SK-N-SH treated with all-trans-retinoic acid at 6 μM for 48 hours (cell line): ENCODE data around the gene NUB1.

Source experiments
- PATZ1 ChIP-seq: fragments of 250-450 bp; sonication (Bioruptor Pico); IDR thresholded peaks from 2 replicates; pipeline ENCODE4 v1.8.0; 2020; ENCODE audit warnings: mild to moderate bottlenecking, moderate library complexity, borderline replicate concordance
- TCF4 ChIP-seq: fragments of 250-450 bp; sonication (Bioruptor Pico); IDR thresholded peaks from 2 replicates; pipeline ENCODE4 v1.8.0; 2021; ENCODE audit warnings: mild to moderate bottlenecking, moderate library complexity, borderline replicate concordance

GRCh38 chr7:151363182-151363581, 21.6 kb downstream of the NUB1 start:
- no peak for TF ChIP-seq PATZ1 (CRISPR knock-in tag)
- TF ChIP-seq TCF4 (CRISPR knock-in tag): no peak
